LNCAP (cell line): Measurements from ENCODE around the gene DGKB.

Experiments
- TF ChIP-seq, protein P1 (sequence below): fragments of 450-650 bp; IDR thresholded peaks from 2 replicates; pipeline ENCODE4 v1.5.1; 2017; ENCODE audit warnings: mild to moderate bottlenecking

DGKB gene

DNA sequence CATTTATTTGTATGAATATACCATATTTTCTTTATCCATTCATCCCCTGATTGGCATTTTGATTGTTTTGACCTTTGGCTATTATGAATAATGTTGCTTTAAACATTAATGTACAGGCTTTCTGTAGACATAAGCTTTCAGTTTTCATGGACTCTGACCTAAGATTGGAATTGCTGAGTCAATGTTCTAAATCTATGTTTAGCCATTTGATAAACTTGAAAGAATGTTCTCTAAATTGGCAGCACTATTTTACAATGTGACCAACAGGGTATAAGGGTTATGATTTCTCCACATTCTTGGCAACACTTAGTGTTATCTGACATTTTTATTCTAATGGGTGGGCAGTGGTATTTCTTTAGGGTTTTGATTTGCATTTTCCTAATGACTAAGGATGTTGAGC, 683.4 kb downstream of the DGKB start:
- TF ChIP-seq, protein P1, sequence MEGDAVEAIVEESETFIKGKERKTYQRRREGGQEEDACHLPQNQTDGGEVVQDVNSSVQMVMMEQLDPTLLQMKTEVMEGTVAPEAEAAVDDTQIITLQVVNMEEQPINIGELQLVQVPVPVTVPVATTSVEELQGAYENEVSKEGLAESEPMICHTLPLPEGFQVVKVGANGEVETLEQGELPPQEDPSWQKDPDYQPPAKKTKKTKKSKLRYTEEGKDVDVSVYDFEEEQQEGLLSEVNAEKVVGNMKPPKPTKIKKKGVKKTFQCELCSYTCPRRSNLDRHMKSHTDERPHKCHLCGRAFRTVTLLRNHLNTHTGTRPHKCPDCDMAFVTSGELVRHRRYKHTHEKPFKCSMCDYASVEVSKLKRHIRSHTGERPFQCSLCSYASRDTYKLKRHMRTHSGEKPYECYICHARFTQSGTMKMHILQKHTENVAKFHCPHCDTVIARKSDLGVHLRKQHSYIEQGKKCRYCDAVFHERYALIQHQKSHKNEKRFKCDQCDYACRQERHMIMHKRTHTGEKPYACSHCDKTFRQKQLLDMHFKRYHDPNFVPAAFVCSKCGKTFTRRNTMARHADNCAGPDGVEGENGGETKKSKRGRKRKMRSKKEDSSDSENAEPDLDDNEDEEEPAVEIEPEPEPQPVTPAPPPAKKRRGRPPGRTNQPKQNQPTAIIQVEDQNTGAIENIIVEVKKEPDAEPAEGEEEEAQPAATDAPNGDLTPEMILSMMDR: no peak

DNA sequence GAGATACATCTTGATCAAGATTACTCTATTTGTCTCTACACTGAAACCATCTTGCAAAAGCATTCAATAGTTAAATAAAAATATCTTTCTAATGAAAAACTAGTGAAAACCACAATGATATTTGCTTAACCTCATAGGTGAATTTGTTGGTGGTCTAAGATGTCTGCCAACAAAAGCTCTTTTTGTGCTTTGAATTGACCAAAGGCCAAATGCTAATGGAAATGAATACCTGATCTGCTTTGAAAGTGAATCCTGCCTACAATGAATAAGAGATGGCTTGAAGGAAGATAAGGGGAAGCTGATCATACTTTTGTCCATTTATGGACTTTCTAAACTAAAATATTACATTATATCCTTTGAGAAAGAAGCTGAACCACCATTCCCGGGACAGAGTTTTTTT, 684.2 kb downstream of the DGKB start:
- TF ChIP-seq, protein P1: no peak

DNA sequence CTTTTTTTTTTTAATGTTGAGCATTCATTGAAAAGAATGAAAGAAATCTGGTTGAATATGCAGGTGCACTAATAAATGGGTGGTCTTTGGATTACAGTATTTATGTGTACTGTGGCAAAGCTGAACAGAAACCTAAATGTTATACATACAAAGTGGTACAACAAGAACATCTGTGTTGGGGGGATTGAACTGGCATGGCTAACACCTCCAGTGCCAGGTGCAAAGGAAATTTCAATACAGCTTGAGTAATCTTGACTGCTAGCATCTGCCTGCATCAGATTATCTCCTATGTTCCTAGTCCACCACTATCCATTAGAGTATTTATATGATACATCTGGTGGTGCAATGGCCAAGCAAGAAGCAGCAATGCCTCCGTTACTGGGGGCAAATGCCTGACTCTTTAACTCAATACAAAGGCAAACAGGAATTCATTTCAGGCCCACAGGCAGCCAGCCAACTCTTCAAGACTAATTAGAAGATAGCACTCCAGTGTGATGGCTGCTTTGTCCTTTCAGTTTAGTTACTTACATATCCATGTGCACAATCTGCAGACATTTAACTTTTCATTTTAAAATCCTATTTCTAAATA, 692.6 kb downstream of the DGKB start:
- TF ChIP-seq, protein P1: no peak

DNA sequence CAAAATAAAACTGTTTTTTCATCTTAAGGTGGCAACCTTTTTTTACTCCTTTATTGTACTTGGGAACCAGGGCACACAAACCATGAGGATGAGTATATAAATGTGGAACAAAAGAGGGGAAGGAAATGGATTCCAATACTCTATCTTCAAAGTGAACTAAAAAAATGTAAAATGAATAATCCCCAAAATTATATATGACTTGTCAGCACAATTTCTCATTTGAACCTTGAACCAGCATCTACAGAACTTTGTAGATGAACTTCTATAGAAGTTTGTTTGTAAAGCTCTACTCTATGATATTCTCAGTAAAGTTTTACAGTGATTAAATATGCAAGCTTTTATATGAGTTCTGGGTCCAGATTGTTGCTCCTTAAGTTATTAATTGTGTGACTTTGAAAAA, 694.8 kb downstream of the DGKB start:
- TF ChIP-seq, protein P1: no peak

DNA sequence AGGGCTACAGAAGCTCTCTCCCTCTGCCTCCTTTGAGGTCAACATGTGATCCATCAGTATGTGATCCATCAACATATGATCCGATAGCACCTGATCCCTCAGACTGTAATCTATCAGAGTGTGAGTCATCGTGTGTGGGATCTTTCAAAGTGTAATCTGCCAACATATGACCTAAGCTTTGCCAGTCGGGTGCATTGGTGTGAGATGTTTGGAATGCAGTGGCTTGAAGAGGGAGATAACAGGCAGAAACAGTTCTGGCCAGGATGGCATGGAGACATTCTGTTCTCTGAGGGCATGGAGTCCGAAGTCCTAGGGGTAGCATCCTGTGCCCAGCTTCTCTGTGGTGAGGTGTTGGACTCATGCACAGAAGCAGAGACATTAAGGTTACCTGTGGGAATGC, 695.4 kb downstream of the DGKB start:
- TF ChIP-seq, protein P1: no peak

DNA sequence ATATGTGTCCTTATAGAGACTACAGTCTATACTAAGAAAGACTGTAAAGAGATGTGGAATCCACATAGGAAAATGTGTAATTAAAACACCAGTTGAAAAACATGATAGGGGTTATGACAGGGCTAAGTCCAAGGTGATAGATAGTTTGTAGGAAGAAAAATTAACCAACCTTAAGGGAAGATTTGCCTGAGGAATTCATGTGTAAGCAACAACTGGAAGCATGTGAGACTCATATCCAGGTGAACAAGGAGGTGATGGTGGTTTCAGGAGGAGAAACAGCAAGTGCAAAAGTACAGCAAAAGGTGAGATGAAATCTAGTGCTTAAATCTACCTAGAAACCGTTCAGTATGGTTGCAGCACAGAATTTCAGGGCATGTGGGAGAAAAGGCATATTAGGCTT, 696.4 kb downstream of the DGKB start:
- TF ChIP-seq, protein P1: no peak

DNA sequence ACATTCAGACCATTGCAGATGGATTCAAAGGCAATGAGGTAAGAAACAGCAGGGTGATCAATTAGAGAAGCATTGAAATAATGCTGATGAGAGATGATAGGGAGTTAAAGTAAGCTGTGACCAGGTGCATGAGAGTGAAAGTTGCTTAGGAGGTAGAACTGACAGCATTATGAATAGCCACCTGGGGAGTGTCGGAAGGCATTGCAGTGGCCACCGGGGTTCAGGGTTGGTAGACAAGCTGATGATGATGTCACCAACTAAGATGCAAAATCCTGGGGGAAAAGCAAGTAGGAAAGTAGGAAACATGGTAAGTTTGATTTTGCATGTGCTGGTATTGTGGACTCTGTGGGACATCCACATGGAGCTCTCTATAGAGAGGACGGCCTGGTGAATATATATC, 701.2 kb downstream of the DGKB start:
- TF ChIP-seq, protein P1: no peak

DNA sequence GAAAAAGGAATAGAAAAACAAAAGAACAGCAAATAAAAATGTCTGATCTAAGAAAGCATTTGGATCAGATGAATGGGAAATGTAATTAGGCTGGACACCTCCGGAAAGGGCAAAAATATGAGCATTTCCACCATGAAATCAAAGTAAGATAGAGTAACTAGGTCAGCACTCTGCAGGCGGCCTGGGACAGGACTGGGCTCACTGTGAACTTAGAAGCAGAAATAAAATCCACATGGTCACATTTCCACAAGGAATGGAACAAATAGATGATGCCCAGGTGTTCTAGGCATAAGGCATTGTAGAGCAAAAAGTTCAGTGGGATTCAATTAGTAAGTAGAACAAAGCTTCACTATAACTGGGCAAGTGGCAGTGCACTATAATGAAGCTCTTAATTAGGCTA, 703.2 kb downstream of the DGKB start:
- TF ChIP-seq, protein P1: no peak
